ENCODE data around the gene ERI3. TPM values are rescaled to one million over a fixed set of nuclear protein-coding genes. Genes with fewer than 3 reads are reported as not detected.

The ERI3 gene
- total RNA-seq, 1 experiment from 2014 or later, result 83.3 TPM

DNA sequence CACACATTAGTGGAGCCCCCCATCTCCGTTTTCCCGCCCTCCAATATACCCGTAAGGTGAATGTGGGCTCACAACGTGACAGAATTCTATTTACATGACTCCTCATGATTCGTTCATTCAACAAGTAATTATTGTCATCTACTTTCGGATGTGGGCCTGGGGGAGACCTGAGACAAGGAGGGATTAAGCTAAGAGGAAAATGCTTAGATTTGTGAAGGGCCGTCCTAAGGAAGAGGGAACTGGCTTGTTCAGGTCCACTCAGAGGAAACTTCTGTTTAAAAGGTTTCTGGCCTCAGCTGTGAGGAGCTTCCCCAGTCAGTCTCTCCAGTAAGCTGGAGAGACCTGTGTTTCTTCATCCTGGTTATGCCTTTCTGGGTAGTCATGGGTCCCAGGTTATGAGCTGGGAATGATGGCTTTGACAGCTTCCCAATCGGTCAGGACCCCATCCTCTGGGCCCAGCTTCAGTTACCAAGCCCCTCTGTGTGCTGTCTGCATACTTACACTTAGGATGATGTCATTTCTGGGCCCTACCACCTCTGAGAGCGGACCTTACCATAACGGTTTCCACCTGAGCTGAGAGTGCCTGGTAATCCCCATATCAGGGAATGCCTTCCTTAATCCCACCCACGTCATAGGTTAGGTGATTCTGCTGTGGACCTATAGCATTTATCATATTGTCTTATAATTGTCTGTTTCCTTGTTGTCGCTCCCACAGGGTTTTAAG lies 687 bp upstream of the ERI3 start:
- intact Hi-C loops (cut with micrococcal nuclease; ENCODE audit: unreplicated experiment) (no loop called here), in situ Hi-C loops (cut with HindIII; ENCODE audit: low pct_unique_long_range_greater_than_20kb, low sequenced_read_pairs) (no loop called here)
- ATAC-seq (no peak), DNase-seq (ENCODE audit: low read depth, low spot score) (no peak)
- TF ChIP-seq, protein P1, sequence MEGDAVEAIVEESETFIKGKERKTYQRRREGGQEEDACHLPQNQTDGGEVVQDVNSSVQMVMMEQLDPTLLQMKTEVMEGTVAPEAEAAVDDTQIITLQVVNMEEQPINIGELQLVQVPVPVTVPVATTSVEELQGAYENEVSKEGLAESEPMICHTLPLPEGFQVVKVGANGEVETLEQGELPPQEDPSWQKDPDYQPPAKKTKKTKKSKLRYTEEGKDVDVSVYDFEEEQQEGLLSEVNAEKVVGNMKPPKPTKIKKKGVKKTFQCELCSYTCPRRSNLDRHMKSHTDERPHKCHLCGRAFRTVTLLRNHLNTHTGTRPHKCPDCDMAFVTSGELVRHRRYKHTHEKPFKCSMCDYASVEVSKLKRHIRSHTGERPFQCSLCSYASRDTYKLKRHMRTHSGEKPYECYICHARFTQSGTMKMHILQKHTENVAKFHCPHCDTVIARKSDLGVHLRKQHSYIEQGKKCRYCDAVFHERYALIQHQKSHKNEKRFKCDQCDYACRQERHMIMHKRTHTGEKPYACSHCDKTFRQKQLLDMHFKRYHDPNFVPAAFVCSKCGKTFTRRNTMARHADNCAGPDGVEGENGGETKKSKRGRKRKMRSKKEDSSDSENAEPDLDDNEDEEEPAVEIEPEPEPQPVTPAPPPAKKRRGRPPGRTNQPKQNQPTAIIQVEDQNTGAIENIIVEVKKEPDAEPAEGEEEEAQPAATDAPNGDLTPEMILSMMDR (IDR thresholded peaks at IDR 0.05), result no peak
- TF ChIP-seq POLR2AphosphoS5 (IDR thresholded peaks at IDR 0.05; ENCODE audit: low read depth, low read length) (no peak), TCF7L2 (IDR thresholded peaks at IDR 0.05; ENCODE audit: low read depth, low read length) (no peak), SIN3A (IDR thresholded peaks at IDR 0.05; ENCODE audit: borderline replicate concordance, insufficient read depth, low read depth, low read length) (no peak)
- TF ChIP-seq, protein P2, sequence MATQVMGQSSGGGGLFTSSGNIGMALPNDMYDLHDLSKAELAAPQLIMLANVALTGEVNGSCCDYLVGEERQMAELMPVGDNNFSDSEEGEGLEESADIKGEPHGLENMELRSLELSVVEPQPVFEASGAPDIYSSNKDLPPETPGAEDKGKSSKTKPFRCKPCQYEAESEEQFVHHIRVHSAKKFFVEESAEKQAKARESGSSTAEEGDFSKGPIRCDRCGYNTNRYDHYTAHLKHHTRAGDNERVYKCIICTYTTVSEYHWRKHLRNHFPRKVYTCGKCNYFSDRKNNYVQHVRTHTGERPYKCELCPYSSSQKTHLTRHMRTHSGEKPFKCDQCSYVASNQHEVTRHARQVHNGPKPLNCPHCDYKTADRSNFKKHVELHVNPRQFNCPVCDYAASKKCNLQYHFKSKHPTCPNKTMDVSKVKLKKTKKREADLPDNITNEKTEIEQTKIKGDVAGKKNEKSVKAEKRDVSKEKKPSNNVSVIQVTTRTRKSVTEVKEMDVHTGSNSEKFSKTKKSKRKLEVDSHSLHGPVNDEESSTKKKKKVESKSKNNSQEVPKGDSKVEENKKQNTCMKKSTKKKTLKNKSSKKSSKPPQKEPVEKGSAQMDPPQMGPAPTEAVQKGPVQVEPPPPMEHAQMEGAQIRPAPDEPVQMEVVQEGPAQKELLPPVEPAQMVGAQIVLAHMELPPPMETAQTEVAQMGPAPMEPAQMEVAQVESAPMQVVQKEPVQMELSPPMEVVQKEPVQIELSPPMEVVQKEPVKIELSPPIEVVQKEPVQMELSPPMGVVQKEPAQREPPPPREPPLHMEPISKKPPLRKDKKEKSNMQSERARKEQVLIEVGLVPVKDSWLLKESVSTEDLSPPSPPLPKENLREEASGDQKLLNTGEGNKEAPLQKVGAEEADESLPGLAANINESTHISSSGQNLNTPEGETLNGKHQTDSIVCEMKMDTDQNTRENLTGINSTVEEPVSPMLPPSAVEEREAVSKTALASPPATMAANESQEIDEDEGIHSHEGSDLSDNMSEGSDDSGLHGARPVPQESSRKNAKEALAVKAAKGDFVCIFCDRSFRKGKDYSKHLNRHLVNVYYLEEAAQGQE (IDR thresholded peaks at IDR 0.05; ENCODE audit: insufficient read depth in 1 of 2, low read depth in 2 of 2, low read length in 1 of 2), result no peak
- H3K27ac ChIP-seq (ENCODE audit: low read length), result peak overlapping the region; percentile 80
- peaks cover 11% of the 10 kb centered on the region for H3K4me1 ChIP-seq (ENCODE audit: control insufficient read depth, insufficient read depth, low read length)
- peak overlapping the region; percentile 80 to 82 for H3K4me3 ChIP-seq (ENCODE audit: low read depth in 2 of 2, low read length in 2 of 2)
- no peaks in the 10 kb centered on the region; the same call in 1 of the 2 replicates for H3K36me3 ChIP-seq (ENCODE audit: control insufficient read depth, insufficient read depth, low read length)
- ChIA-PET CTCF (no interaction called here), POLR2A (no interaction called here)
- BruUV-seq (replicated peaks), result no TSS peak
- no peaks in the 10 kb centered on the region for H3K27me3 ChIP-seq (ENCODE audit: control insufficient read depth, insufficient read depth, low read length)
- no peaks in the 10 kb centered on the region for H3K9me3 ChIP-seq (ENCODE audit: control insufficient read depth, insufficient read depth, low read depth, low read length)

DNA sequence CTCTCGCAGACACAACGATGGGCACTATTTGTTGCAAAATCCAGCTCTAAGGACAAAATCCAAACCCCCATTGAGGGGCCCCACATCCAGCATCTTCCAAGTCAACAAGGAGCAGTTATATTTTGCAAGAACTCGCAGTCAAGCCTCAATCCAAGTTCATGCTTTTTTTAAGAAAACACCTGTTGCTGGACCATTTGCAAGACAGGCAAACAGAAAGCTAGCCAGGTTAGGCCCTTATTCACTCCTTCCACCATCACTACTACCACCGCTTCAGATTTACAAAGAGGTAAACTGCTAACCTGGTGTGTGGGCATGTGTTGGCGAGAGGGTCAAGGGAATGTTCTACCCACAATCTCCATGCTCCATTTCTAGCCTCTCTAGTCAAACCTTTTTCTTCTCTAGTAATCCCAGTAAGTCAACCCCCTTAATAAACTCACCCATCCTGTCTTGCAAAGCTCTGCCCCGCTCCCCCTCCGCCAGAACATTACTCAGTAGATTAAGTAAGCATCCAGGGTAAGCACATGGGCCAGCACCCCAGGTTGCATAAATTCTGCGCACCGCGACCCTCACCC lies 703 bp downstream of the ERI3 start:
- TF ChIP-seq SIN3A (IDR thresholded peaks at IDR 0.05; ENCODE audit: borderline replicate concordance, insufficient read depth, low read depth, low read length), result no peak
- no peak for TF ChIP-seq TCF7L2 (IDR thresholded peaks at IDR 0.05; ENCODE audit: low read depth, low read length)
- TF ChIP-seq POLR2AphosphoS5 (IDR thresholded peaks at IDR 0.05; ENCODE audit: low read depth, low read length), result no peak
- TF ChIP-seq, protein P1 (IDR thresholded peaks at IDR 0.05), result no peak
- TF ChIP-seq, protein P2 (IDR thresholded peaks at IDR 0.05; ENCODE audit: insufficient read depth in 1 of 2, low read depth in 2 of 2, low read length in 1 of 2), result no peak
- H3K36me3 ChIP-seq (ENCODE audit: control insufficient read depth, insufficient read depth, low read length), result no peaks in the 10 kb centered on the region; the same call in 1 of the 2 replicates
- intact Hi-C loops (cut with micrococcal nuclease; ENCODE audit: unreplicated experiment) (no loop called here), in situ Hi-C loops (cut with HindIII; ENCODE audit: low pct_unique_long_range_greater_than_20kb, low sequenced_read_pairs) (no loop called here)
- ATAC-seq (no peak), DNase-seq (ENCODE audit: low read depth, low spot score) (no peak)
- H3K4me1 ChIP-seq (ENCODE audit: control insufficient read depth, insufficient read depth, low read length), result peaks cover 11% of the 10 kb centered on the region
- CTCF ChIA-PET, result no interaction called here
- H3K9me3 ChIP-seq (ENCODE audit: control insufficient read depth, insufficient read depth, low read depth, low read length), result no peaks in the 10 kb centered on the region
- POLR2A ChIA-PET, result interaction anchor here (0.6 to 0.7 kb wide), 2 partner anchors 150 to 174 kb away, joined by 3 to 7 read pairs; no protein-coding TSS in a partner anchor
- peak overlapping the region; percentile 78 for H3K27ac ChIP-seq (ENCODE audit: low read length)
- TSS peak; percentile 71 for BruUV-seq (replicated peaks)
- H3K4me3 ChIP-seq (ENCODE audit: low read depth in 2 of 2, low read length in 2 of 2), result peak overlapping the region; percentile 80 to 82
- H3K27me3 ChIP-seq (ENCODE audit: control insufficient read depth, insufficient read depth, low read length), result no peaks in the 10 kb centered on the region
